Right lobe of liver (tissue), 4 donors: ENCODE measurements around the gene CFAP43.

Experiments
- CTCF ChIP-seq, 4 donors: fragments of 200-600 bp in 3 of 4; fragments of 450-650 bp in 1 of 4; IDR thresholded peaks; one replicate each; pipeline versions ENCODE4 v1.5.1 to v1.8.0; 2016 to 2022; ENCODE audit warnings: antibody characterized with exemption in 4 of 4, mild to moderate bottlenecking in 2 of 4
- POLR2A ChIP-seq: fragments of 450-650 bp; IDR thresholded peaks from one replicate; pipeline ENCODE4 v1.6.1; 2017; ENCODE audit warnings: antibody characterized with exemption, mild to moderate bottlenecking
- donor health status: DM: no; HTN: no; CAD: no.
- donor health status: DM: no; HTN: no; CAD: no.
- donor health status: DM: no; HTN: yes; CAD: no.

- TF ChIP-seq POLR2A (no peak), CTCF (IDR thresholded peaks at IDR 0.05) (no peak)
Measured at GRCh38 chr10:104113376-104113956, 118.7 kb downstream of the CFAP43 start.
